HG02970 (cell line): ENCODE measurements around the gene ADD1.

ENCODE experiments used
- ATAC-seq: cut with Tn5 transposase; IDR thresholded peaks from one replicate; pipeline ENCODE4 v1.9.1; 2021; ENCODE audit warnings: mild to moderate bottlenecking, moderate library complexity, moderate number of reproducible peaks; ENCODE audit not compliant: unreplicated experiment, low FRiP score

Gene ADD1

GRCh38 chr4:2819244-2820215 lies 24.1 kb upstream of the ADD1 start:
- ATAC-seq = no peak

- no peak for ATAC-seq
Observed at GRCh38 chr4:2820216-2820982, 23.2 kb upstream of the ADD1 start.

- ATAC-seq = no peak
Observed at GRCh38 chr4:2822461-2823300, 21.0 kb upstream of the ADD1 start.

- ATAC-seq = no peak
Observed at GRCh38 chr4:2823301-2823670, 20.4 kb upstream of the ADD1 start.

GRCh38 chr4:2823671-2824328 lies 19.8 kb upstream of the ADD1 start:
- ATAC-seq = no peak

GRCh38 chr4:2824329-2824835 lies 19.3 kb upstream of the ADD1 start:
- no peak for ATAC-seq

- no peak for ATAC-seq
Observed at GRCh38 chr4:2824836-2825381, 18.7 kb upstream of the ADD1 start.

GRCh38 chr4:2825740-2826139 lies 17.9 kb upstream of the ADD1 start:
- no peak for ATAC-seq

- ATAC-seq = no peak
Observed at GRCh38 chr4:2827071-2827873, 16.4 kb upstream of the ADD1 start.

- ATAC-seq = no peak
Observed at GRCh38 chr4:2827874-2828751, 15.5 kb upstream of the ADD1 start.

- ATAC-seq = no peak
Observed at GRCh38 chr4:2828758-2829181, 14.9 kb upstream of the ADD1 start.

- no peak for ATAC-seq
Observed at GRCh38 chr4:2829321-2829932, 14.2 kb upstream of the ADD1 start.

- no peak for ATAC-seq
Observed at GRCh38 chr4:2829933-2830451, 13.7 kb upstream of the ADD1 start.

- no peak for ATAC-seq
Observed at GRCh38 chr4:2830632-2831610, 12.7 kb upstream of the ADD1 start.

- ATAC-seq = no peak
Observed at GRCh38 chr4:2831611-2832308, 11.9 kb upstream of the ADD1 start.
